PC-3 (cell line): ENCODE data around the gene DEFB132. TPM values are rescaled to one million over a fixed set of nuclear protein-coding genes. Genes with fewer than 3 reads are reported as not detected.

Experiments used
- ATAC-seq: fragments of 200-7000 bp; cut with Tn5 transposase; 2 replicates; pipeline ENCODE4 v1.9.1; 2020; ENCODE audit warnings: mild to moderate bottlenecking, moderate library complexity
- BruUV-seq: library from RNA; stranded (reverse); fragments of 400-500 nt; replicated peaks from 2 replicates; lab custom pipeline; 2021; lab: Mats Ljungman, UMichigan
- CTCF ChIA-PET: fragments of 300-600 bp; sonication (Branson Sonifier 250); formaldehyde crosslinking; loops from one replicate; lab custom pipeline; 2022; ENCODE audit warnings: antibody characterized with exemption; lab: Charles Lee
- POLR2A ChIA-PET: fragments of 300-600 bp; sonication (Branson Sonifier 250); formaldehyde crosslinking; loops from one replicate; lab custom pipeline; 2022; ENCODE audit warnings: antibody characterized with exemption; ENCODE audit not compliant: unreplicated experiment; lab: Charles Lee
- DNase-seq: peaks from one replicate; pipeline ENCODE4 v3.0.0-alpha.2; 2015
- H2AFZ ChIP-seq: fragments of 300-600 bp; sonication (generic); 2 replicates; pipeline ENCODE4 v1.6.0; 2016; ENCODE audit warnings: antibody characterized with exemption, low read length
- H3F3A ChIP-seq: fragments of 300-600 bp; sonication (generic); one replicate; pipeline ENCODE4 v1.6.0; 2017; ENCODE audit warnings: antibody characterized with exemption, low read length, control low read depth, mild to moderate bottlenecking; ENCODE audit not compliant: unreplicated experiment
- H3K27ac ChIP-seq: fragments of 300-600 bp; sonication (generic); 2 replicates; pipeline ENCODE4 v1.5.1; 2016; ENCODE audit warnings: mild to moderate bottlenecking, low read length
- H3K27me3 ChIP-seq: fragments of 300-600 bp; sonication (generic); 2 replicates; pipeline ENCODE4 v1.6.1; 2016; ENCODE audit warnings: low read length, mixed read lengths
- H3K36me3 ChIP-seq: fragments of 300-600 bp; sonication (generic); 2 replicates; pipeline ENCODE4 v1.6.1; 2016; ENCODE audit warnings: low read depth, mixed run types, low read length, mixed read lengths
- H3K4me1 ChIP-seq: fragments of 300-600 bp; sonication (generic); 2 replicates; pipeline ENCODE4 v1.5.1; 2016; ENCODE audit warnings: low read length; ENCODE audit not compliant: insufficient read depth
- H3K4me2 ChIP-seq: fragments of 300-600 bp; sonication (generic); 2 replicates; pipeline ENCODE4 v1.6.0; 2016; ENCODE audit warnings: low read length
- H3K4me3 ChIP-seq: fragments of 300-600 bp; sonication (generic); 2 replicates; pipeline ENCODE4 v1.5.1; 2016; ENCODE audit warnings: mild to moderate bottlenecking, low read length, mixed read lengths
- H3K79me2 ChIP-seq: fragments of 300-600 bp; sonication (generic); 2 replicates; pipeline ENCODE4 v1.6.1; 2017; ENCODE audit warnings: low read length, mixed read lengths
- H3K9ac ChIP-seq: fragments of 300-600 bp; sonication (generic); 2 replicates; pipeline ENCODE4 v1.6.0; 2016; ENCODE audit warnings: mild to moderate bottlenecking, low read length
- H3K9me2 ChIP-seq: fragments of 300-600 bp; sonication (generic); replicated peaks from 2 replicates; pipeline ENCODE4 v1.6.1; 2016; ENCODE audit warnings: mixed run types, low read length, mixed read lengths
- H3K9me3 ChIP-seq: fragments of 300-600 bp; sonication (generic); 2 replicates; pipeline ENCODE4 v1.6.1; 2016; ENCODE audit warnings: low read length, mixed read lengths
- H4K20me1 ChIP-seq: fragments of 300-600 bp; sonication (generic); 2 replicates; pipeline ENCODE4 v1.6.1; 2016; ENCODE audit warnings: low read length, mixed read lengths
- CTCF ChIP-seq: fragments of 300-600 bp; sonication (generic); conservative IDR thresholded peaks from 2 replicates; pipeline ENCODE4 v1.5.1; 2017; ENCODE audit warnings: antibody characterized with exemption, low read depth, mild to moderate bottlenecking, low read length
- EZH2 ChIP-seq: fragments of 300-600 bp; sonication (generic); IDR thresholded peaks from one replicate; pipeline ENCODE4 v1.6.1; 2017; ENCODE audit warnings: antibody characterized with exemption, mild to moderate bottlenecking, low read length; ENCODE audit not compliant: unreplicated experiment
- EZH2phosphoT487 ChIP-seq: fragments of 300-600 bp; sonication (generic); IDR thresholded peaks from 2 replicates; pipeline ENCODE4 v1.6.1; 2018; ENCODE audit warnings: mild to moderate bottlenecking, antibody characterized with exemption, low read length, borderline replicate concordance
- intact Hi-C: fragments of 100-400 bp; cut with micrococcal nuclease; formaldehyde crosslinking; loops from 2 replicates; pipeline ENCODE4 v1.9.0; 2023
- total RNA-seq: library from RNA; depleted of rRNA; stranded (reverse); fragments of >200 nt; gene quantifications from 2 replicates; pipeline ENCODE4 v1.2.3, GENCODE V29; 2014; rRNA removed

The DEFB132 gene
- total RNA-seq, 1 experiment from 2014 or later, result not detected

DNA sequence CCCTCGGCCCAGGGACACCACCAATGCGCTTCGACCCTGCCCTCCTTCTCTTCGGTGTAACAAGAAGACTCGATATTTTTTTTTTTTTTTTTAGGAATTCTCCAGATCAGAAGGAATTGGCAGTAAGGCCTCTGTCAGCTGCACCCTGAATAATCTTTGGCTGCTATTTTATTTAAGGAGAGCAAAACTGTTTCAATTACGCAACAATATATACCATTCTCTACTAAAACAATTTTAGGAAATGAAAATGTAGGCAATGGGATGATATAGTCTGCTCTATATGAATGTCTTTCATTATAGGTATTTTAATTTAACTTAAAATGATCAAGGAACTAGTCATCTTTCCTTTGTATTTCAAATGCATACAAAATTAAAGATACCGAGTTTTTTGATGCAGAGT lies 53.1 kb downstream of the DEFB132 start:
- ATAC-seq, result no peak
- no peak for DNase-seq
- H3K4me3 ChIP-seq, result no peak overlapping the region
- H3K9me2 ChIP-seq, result no peaks in the 10 kb centered on the region
- intact Hi-C loops, result no loop called here
- BruUV-seq, result no TSS peak
- no peak overlapping the region for H3K9ac ChIP-seq
- H3K9me3 ChIP-seq, result no peaks in the 10 kb centered on the region
- ChIA-PET POLR2A (no interaction called here), CTCF (interaction anchor here (0.6 kb wide), 2 partner anchors 13 to 85 kb away, joined by 5 to 6 read pairs; no protein-coding TSS in a partner anchor)
- H3F3A ChIP-seq, result no peaks in the 10 kb centered on the region
- no peaks in the 10 kb centered on the region for H3K36me3 ChIP-seq
- H3K27me3 ChIP-seq, result no peaks in the 10 kb centered on the region
- H3K4me2 ChIP-seq, result no peak overlapping the region
- H3K4me1 ChIP-seq, result peaks cover 17% of the 10 kb centered on the region
- no peaks in the 10 kb centered on the region for H4K20me1 ChIP-seq
- no peak overlapping the region for H3K27ac ChIP-seq
- H3K79me2 ChIP-seq, result no peaks in the 10 kb centered on the region
- TF ChIP-seq EZH2 (no peak), EZH2phosphoT487 (no peak), CTCF (no peak)
- no peak overlapping the region for H2AFZ ChIP-seq

Other genes starting within 250 kb of the DEFB132 start
- gene DEFB125, start 170.1 kb upstream of the DEFB132 start, total RNA-seq, result not detected in 2 replicates
- gene DEFB126, start 115.1 kb upstream of the DEFB132 start, total RNA-seq, result not detected in 2 replicates
- not detected in 2 replicates for gene DEFB127, start 100.3 kb upstream of the DEFB132 start, total RNA-seq
- not detected in 2 replicates for gene DEFB128, start 68.0 kb upstream of the DEFB132 start, total RNA-seq
- not detected in 2 replicates for gene DEFB129, start 30.5 kb upstream of the DEFB132 start, total RNA-seq
- 3.4 and 5.0 TPM in 2 replicates for gene C20orf96, start 33.0 kb downstream of the DEFB132 start, total RNA-seq
- gene ZCCHC3, start 39.8 kb downstream of the DEFB132 start, total RNA-seq, result 18.5 and 21.5 TPM in 2 replicates
- 13.8 and 18.7 TPM in 2 replicates for gene SOX12, start 67.8 kb downstream of the DEFB132 start, total RNA-seq
- 50.7 and 55.7 TPM in 2 replicates for gene NRSN2, start 89.4 kb downstream of the DEFB132 start, total RNA-seq
- 160 and 193 TPM in 2 replicates for gene TRIB3, start 123.0 kb downstream of the DEFB132 start, total RNA-seq
- 115 and 137 TPM in 2 replicates for gene RBCK1, start 150.6 kb downstream of the DEFB132 start, total RNA-seq
- gene TBC1D20, start 204.8 kb downstream of the DEFB132 start, total RNA-seq, result 24.2 and 26.3 TPM in 2 replicates